Measurements from ENCODE around the gene EBLN2.
"Not testable (repeated sequence)": the region's sequence is repeated elsewhere in the genome, so short reads cannot be mapped to it uniquely, and the experiment has no call there.

The EBLN2 gene

DNA sequence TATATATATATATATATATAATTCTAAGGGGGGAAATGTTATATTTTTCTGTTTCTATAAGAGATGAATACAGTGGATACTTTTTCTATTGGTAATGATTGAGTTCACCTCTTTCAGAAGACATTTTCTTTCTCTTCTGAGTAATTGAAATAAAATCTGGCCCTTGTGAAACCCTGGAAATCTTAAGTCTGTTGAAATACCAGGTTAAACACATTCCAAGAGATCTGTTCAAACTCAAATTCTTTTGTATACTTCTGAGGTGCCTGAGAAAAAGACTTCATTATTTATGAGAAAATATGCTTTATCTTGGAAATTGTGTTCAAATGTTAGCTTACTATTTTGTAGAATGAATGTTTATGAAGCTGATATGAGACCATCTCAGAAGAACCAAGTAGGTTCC lies 4.8 kb downstream of the EBLN2 start:
- not testable (repeated sequence) for DNase-seq

- no peak for DNase-seq
Measured at GRCh38 chr3:73068419-73068818, 7.0 kb downstream of the EBLN2 start.

GRCh38 chr3:73069187-73069586 lies 7.7 kb downstream of the EBLN2 start:
- DNase-seq: no peak

GRCh38 chr3:73069775-73070444 lies 8.5 kb downstream of the EBLN2 start:
- no peak for DNase-seq

- DNase-seq: no peak
Measured at GRCh38 chr3:73070675-73071575, 9.5 kb downstream of the EBLN2 start.

- DNase-seq: no peak
Measured at GRCh38 chr3:73071952-73072351, 10.5 kb downstream of the EBLN2 start.

DNA sequence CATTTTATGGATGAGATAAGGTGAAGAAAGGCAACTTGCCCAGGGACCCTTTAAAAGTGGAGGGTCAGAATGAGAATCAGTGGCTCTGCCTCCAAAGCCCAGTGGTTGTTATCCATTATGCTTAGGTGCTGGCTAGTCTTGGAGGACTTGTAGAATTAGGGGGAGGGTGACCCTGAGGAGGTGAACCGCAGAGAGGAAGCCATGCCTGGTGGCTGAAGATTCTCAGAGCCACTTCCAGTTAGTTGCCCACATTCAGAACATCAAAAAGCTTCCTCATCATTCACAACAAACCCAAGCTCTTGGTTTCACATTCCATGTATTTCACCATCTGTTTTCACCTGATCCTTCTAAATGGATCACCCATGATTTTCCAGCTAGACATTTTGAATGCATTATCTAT lies 11.2 kb downstream of the EBLN2 start:
- no peak for DNase-seq

- no peak for DNase-seq
Measured at GRCh38 chr3:73073091-73073707, 11.7 kb downstream of the EBLN2 start.

GRCh38 chr3:73074781-73075180 lies 13.3 kb downstream of the EBLN2 start:
- no peak for DNase-seq

DNA sequence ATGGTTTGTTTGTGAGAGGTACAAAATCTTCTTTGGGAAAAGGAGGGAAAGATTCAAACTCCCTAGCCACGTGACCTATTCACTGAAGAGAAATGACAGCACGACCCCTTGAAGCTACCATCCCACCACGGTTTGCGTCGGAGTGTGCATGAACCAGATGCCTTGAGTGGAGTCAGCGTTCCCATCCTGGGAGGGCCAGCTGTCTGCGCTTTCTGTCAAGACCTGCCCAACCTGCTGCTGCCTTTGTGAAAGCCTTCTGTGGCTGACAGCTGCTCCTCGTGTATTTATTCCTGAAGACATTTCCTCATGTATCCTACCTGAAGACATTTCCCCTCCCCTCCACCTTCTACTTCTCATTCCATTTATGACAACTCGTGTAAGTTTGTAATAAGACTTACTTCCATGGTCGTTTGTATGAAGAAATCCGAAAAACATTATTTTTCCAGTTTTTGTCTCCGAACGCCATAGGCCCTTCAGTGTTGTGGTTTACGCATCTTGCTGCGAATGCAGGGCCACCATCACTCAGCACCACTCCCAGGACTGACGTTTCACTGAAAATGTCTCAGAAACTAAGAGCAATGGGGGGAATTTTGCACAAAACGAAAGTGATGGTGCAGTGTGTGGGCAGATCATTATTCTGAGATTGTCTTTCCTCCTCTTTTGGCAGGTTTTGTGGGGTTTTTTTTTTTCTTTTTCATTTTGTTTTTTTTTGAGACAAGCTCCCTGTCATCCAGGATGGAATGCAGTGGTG lies 18.9 kb downstream of the EBLN2 start:
- no peak for DNase-seq

DNA sequence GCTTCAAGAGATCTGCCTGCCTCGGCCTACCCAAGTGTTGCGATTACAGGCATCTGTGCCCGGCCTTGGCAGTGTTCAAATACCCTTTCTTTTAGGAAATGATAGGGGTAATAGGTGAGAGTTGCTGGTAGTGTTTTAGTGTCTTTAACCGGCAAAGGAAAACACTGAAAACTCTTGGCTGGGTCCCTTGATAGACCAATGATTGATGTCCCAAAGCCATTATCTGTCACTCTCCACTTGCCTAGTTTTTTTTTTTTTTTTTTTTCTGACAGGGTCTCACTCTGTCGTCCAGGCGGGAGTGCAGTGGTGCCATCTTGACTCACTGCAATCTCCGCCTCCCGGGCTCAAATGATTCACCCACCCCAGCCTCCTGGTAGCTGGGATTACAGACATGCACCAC lies 19.7 kb downstream of the EBLN2 start:
- no peak for DNase-seq

DNA sequence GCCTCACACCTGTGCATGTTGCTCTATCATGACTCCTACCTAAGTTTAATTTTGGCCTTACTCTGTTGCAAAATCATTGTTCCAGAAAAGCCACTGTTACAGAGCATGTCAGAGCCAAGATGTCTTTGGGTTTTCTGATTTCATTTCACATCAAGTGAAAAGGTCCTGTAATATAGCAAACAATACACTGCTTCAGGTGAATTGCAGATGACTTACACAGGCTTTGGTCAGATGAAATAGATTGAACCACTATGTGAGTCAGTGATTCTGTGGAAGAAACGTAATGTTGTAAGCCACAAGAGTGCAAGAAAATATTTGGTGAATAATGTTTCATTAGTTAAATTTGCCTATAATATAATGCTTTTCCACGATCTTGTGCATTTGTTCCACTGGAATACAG lies 22.7 kb downstream of the EBLN2 start:
- DNase-seq: no peak

DNA sequence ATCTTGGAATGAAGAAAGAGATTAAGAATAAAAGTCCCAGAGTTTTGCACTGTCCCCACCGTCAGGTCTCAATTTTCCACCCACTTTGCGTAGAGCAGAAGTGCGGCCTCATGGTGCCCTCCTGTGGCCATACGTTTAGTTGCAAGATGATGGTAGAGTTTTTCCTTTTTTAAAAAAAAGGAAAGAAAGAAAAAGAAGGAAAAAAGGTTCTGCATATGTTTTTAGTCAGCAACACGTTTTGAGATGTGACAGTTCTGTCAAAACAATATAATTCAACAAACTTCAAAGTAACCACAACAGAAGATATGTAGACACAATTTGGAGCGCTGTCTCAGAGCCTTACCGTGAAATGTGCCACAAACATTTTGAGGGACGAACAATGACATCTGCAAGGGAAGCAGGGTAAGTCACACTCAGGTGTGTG lies 24.6 kb downstream of the EBLN2 start:
- peak; percentile 29 to 58 for DNase-seq

DNA sequence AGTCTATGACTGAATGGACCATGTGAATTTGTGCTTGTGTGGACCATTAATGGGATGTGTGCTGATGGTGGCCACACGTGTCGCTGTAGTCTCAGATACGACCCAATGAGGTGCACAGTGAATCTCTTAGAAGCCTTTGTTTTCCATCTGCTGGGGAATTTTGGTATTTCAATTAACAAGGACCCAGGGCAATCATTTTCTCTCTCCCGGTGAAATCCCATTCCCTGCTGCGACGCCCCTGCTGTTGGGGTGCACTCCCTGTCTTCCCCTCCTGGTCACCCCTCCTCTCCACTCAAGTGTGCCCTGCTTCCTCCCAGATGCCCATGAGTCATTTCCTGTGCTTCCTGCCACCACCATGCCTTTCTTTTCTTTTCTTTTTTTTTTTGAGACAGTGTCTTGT lies 32.7 kb downstream of the EBLN2 start:
- DNase-seq: no peak

DNA sequence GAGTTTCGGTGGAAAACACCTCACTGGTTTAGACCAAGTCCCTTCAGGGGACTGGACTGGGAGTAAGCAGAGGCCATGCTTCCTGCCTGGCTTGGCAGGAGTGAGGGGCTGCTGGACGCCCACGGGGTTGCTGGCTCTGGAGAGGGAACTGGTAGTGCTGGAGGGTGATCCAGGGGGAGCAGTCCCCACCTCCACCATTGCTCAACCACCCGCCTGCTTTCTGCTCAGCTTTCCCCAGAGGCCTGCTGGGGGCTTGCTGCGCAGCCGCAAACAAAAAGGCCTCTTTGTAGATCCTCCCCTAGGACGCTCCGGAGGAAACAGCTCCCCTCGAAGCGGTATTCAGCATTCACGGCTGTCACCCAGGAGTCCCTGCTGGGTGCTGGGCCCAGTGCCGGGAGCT lies 33.5 kb downstream of the EBLN2 start:
- no peak for DNase-seq

- no peak for DNase-seq
Measured at GRCh38 chr3:73096169-73096568, 34.7 kb downstream of the EBLN2 start.

- DNase-seq: no peak
Measured at GRCh38 chr3:73098026-73098425, 36.6 kb downstream of the EBLN2 start.

DNA sequence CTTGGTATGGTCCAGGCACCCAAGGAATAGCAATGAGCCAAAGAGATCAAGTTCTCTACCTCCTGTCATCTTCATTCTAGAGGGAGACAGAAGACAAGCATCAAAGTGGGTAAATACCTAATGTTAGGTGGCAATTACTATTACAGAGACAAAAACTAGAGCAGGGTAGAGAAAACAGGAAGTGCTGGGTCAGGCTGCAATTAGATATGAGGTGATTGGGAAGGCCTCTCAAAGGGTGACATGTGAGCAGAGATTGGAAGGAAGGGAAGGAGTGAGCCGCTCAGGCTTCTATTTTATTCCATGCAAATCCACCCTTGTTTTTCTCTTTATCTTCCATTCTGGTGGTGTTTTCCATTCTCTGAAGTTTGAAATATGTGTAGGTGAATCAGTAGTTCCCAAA lies 37.4 kb downstream of the EBLN2 start:
- no peak for DNase-seq

GRCh38 chr3:73100741-73101559 lies 39.5 kb downstream of the EBLN2 start:
- DNase-seq: peak; percentile 59 to 79

GRCh38 chr3:73101881-73102280 lies 40.4 kb downstream of the EBLN2 start:
- no peak for DNase-seq

DNA sequence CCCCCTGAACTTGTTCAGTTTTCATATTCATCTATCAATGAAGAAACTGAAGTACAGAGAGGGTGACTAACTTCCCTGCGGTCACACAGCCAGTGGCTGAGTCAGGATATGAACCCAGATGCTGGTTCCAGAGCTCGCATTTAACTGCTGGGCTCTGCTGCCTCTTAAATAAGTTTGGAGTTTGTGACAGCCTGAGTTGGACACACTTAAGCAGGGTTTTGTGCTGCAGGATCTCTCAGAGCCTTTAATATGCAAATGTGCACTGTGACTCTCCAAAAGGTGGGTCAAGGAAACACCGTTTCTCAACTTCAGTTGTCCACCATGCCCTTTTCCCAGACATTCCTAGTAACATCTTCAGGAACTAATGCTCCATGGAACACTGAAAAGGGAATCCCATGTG lies 45.8 kb downstream of the EBLN2 start:
- no peak for DNase-seq

DNA sequence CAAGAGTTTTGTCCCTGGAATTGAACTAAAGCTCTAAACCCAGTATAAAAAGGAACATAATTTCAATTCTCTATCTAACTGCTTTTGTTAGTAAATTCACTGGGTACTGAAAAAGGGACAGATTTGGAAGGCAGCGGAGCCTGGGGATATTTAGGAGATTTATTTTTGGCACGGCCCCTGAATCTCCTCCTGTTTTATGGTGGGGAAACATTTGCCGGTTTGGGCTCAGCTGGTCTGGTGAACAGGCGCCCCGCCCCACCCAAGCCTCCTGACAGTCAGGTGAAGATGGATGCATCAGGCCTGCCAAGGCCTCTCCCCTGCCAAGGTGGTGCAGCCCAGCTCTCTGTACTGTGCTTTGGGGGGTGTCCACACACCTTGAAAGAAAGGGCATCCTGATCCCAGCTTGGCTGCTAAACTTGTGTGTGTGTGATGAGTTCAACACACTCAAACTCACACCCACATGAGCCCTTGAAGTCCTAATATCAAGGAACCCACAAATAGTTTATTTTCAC lies 46.3 kb downstream of the EBLN2 start:
- no peak for DNase-seq
